ENCODE data around the gene DDR2.
"Not testable (repeated sequence)": the region's sequence is repeated elsewhere in the genome, so short reads cannot be mapped to it uniquely, and the experiment has no call there.

DDR2 gene

DNA sequence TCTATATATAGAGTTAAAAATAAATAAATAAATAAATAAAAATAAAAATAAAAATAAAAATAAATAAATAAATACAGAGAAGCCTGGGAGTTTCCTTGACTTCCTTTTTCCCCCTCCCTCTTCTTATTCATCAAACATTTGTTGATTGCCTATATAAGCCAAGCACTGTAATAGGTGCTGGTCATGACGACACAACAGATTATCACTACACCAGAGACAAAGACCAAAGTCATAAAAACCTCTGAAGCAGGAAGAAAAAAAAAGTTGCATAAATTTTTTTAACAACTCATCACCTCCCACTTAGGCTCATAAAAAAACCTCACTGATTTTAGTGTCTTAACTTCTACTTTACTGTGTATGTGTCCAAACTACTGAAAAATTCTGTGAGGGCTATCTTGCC lies 95.2 kb downstream of the DDR2 start:
- not testable (repeated sequence) for DNase-seq

DNA sequence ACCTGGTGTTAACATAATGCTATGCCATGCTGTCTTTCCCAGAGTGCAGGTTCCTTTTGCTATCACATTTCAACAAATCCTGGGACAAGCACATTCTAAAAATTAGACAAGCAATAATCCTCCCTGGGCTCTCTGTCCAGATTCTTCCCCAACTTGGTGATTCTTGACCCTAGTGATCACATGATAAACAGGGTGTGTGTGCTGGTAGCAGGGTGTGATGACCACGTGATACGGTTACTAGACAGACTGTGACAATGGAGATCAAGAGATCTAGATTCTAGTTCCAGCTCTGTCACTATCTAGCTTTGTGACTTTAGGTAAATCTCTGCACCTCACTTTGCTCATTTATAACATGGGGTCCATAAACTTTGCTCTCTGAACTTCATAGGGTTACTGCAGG lies 96.3 kb downstream of the DDR2 start:
- no peak for DNase-seq

- DNase-seq: not testable (repeated sequence)
Observed at GRCh38 chr1:162729195-162729774, 97.0 kb downstream of the DDR2 start.

- no peak for DNase-seq
Observed at GRCh38 chr1:162732094-162732493, 99.8 kb downstream of the DDR2 start.

DNA sequence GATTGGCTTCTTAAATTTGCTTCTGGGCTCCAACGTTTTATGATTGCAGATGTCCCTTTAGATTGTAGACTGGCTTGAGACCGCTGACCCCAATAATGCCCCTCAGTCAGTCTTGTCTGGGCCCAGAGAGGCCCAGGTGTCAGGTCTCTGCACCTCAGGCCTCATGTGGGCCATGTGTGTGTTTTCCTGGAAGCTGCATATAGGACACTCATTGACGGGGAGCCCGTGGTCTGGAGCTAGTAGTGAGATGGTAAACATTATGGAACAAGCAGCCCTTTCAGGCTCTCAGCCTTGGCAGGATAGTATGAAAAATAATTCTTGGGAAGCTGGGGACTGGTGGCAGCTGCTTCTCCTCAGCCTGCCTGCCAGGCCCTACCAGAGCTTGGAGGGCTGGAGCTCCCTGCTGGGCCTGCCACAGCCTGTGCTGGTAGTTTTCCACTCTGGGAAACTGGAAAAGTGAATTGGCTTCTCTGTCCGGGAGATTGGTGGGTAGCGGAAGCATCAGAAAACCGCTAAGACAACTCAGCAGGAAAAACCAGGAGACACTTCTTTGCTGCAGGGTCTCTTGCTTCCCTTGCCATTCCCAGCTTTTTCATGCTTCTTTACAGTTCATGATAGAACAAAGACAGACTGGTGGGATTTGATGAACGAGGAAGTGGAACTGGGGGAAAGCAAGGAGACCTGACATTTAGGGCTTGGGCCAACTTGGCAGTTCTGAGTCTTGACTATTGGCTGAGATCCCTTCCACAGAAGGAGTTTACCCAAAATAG lies 100.5 kb downstream of the DDR2 start:
- DNase-seq: no peak

DNA sequence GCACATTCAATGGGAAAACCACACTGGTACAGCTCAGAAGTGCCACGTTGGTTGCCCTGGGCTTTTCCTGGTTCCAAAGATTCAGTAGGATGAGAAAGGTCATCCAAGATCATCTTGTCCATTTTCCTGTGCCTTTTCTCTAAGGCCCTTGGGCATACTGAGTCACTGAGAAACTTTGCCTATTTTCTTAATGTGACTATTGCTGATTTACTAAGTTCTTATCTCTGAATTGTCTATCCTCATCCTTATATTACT lies 101.0 kb downstream of the DDR2 start:
- DNase-seq: no peak

GRCh38 chr1:162734047-162734446 lies 101.8 kb downstream of the DDR2 start:
- DNase-seq: no peak

DNA sequence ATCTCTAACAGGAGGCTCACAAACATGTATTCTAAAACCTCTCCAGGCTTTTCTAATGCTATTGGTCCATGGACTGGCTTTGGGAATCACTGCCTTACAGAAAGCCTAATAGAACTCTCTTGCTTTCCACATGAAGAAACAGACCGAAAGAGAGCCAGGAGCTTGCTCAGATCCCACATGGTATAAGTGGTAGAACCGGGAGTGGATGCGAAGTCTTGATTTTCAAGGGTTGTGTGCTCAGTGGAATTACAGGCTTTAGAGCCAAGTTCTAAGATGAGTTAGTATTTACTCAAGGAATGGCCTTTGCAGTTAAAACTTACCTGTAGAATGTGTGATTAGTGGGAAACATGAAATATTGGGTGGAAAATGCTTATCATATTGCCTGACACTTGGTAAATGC lies 103.9 kb downstream of the DDR2 start:
- no peak for DNase-seq

GRCh38 chr1:162736633-162737067 lies 104.4 kb downstream of the DDR2 start:
- no peak for DNase-seq

DNA sequence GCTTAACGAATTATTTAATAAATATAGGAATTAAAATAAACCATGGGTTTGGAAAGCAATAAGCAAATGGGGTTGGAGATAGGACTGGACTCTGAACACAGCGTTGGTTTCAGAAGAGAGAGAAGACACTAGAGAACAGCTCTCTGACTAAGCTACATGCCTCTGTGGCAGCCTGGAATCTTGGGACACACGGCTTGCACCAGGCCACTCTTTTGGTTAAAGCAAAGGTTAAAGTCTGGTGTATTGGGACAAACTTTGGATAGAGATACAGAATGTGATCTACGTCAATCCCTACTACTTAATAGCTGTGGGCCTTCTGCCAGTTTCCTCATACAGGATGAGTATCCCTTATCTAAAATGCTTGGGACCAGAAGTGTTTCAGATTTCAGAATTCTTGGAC lies 108.5 kb downstream of the DDR2 start:
- no peak for DNase-seq

DNA sequence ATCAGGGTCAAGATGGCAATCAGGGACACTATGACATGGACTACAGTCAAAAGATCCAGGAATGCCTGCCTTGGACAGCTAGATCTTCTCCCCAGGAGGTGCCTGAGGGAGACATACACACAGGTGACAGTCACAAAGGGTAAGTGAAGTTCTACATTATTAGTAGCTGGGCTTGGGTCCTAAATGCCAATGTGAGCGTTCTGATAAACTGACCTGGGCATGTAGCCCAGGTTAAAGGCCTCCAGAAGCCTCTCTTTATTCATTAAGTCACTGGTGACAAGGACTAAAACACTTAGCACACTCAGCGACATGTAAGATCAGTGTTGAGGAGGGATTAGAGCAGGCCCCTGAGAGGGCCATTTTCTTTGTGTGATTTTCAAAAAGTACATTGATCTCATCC lies 109.3 kb downstream of the DDR2 start:
- no peak for DNase-seq

- not testable (repeated sequence) for DNase-seq
Observed at GRCh38 chr1:162746264-162746942, 114.1 kb downstream of the DDR2 start.

GRCh38 chr1:162753001-162753658 lies 120.9 kb downstream of the DDR2 start:
- DNase-seq: no peak

DNA sequence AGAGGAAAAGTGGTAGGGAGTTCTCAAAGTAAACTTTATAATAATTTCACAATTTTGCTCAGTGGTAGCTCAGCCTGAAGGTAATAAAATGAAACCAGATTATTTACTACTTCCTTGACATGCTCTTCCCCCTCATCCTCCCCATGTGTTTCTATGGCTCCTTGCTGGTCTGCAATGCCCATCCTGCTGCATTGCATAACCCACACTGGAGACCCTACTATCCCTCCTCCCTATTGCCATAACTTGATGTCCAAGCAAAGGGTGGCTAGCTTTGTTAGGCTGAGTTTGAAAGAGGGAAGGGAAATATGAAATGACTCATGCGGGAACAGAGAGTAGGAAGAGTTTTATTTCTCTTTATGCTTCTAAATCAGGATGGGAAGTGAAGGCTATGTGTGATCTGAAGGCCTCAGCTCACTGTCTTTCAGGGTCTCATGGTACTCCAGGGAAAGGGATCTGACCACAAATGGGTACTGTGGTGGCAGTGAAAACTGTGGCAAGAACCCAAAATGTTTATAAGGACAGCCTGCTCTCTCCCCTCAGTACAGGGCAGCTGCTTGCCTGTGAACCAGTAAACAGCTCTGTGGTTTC lies 121.8 kb downstream of the DDR2 start:
- no peak for DNase-seq

- no peak for DNase-seq
Observed at GRCh38 chr1:162755306-162755705, 123.0 kb downstream of the DDR2 start.

GRCh38 chr1:162756523-162756922 lies 124.3 kb downstream of the DDR2 start:
- DNase-seq: no peak

DNA sequence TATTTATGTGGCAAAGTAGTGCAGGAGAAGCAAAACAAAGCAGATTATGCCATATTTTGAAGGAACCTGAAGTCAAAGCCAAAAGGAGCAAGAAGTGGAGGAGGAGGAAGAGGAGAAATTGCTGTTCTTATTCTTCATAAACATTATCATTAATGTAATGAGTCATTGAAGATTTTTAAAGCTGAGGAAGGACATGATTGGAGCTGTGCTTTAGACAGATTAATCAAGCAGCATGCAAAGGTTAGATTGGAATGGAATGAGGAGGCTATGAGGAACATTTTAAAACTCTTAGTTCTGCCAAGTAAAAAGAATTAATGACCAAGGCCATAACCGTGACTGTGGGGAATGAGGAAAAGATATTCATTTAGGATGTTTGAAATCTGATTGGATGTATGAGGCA lies 125.2 kb downstream of the DDR2 start:
- DNase-seq: no peak

DNA sequence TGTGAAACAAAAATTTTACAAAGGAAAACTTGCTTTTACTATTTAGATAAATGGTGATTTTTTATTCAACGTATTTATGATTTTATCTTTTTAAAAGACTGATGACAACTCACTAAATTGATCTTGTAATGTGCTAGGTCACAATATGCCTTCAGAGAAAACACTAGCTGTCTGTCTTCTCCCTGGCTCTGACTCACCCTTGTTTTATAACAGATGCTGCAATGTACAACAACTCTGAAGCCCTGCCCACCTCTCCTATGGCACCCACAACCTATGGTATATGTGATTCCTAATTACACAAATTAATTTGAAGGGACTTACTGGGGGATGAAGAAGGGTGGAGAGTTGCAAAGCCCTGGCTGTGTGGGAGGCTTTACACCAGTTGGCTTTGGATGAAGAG lies 133.5 kb downstream of the DDR2 start:
- no peak for DNase-seq

- no peak for DNase-seq
Observed at GRCh38 chr1:162772571-162773154, 140.4 kb downstream of the DDR2 start.

DNA sequence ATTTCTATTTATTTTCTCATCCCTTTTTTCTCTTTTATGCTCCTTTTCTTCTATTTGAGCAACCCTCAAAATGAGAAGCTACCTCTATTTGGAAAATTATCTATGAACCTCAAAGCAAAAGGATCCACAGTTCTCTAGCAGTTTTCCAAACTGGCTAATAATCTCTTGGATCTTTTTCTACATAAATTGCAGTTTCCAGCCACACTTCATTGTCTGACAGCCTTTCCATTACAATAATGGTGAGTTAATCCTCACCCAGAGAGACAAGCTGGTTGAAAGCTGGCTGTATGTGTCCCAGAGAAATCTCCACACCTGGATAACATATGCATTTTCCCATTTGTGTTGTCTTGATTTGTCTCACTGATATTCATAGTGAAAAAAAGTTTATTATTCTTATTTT lies 141.7 kb downstream of the DDR2 start:
- no peak for DNase-seq

GRCh38 chr1:162779043-162779442 lies 146.8 kb downstream of the DDR2 start:
- DNase-seq: no peak

DNA sequence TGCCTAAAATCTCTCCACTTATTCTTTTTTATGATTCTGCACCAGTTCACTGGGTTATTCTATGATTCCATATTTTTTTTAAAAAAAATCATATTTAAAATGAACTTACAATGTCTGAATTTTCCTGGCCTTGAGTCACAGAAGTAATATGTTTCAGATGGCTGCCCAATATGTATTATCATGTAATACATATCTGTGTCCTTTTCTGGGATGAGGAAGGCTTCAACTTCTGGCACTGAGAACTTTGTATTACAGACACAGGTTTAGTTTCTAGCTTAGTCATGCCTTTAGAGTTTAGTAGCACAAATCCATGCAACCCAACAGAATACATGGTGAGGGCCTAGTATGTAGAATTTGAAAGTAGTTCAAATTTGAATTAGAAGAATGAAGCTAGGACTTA lies 150.4 kb downstream of the DDR2 start:
- no peak for DNase-seq

DNA sequence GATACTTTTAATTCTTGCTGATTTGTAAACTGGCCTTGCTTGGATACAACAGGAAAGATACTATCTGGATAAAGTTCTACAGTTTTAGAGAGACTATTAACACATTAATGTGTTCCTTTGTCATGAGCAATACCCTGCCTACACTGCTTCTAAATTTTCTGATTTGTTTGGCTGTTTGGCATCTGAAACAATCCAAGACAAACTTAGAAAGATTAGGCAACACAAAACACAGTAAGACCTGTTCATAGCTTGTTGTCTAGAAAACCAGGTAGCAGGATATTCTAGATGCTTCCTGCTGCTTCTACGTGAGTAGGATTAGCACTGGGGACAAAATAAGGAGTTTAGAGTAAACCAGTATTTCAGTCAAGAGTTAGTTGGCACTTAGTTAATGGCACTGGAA lies 152.7 kb downstream of the DDR2 start:
- DNase-seq: not testable (repeated sequence)
